ENCODE data around the gene ATP6V1F.
A peak's percentile ranks its signal among the peaks of the same experiment; 100 is the strongest.

The ATP6V1F gene

DNA sequence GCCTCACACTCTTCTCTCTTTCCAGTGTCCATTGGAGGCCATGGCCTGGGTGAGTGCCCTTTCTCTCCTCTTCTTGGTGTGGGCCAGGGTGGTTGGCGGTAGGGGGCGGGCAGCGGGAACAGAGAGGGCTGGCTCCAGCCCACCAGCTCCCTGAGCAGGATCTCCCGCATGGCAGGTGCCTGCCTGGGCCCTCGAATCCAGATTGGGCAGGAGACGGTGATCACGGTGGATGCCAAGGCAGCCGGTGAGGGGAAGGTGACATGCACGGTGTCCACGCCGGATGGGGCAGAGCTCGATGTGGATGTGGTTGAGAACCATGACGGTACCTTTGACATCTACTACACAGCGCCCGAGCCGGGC, 13.5 kb upstream of the ATP6V1F start:
- DNase-seq = no peak

DNA sequence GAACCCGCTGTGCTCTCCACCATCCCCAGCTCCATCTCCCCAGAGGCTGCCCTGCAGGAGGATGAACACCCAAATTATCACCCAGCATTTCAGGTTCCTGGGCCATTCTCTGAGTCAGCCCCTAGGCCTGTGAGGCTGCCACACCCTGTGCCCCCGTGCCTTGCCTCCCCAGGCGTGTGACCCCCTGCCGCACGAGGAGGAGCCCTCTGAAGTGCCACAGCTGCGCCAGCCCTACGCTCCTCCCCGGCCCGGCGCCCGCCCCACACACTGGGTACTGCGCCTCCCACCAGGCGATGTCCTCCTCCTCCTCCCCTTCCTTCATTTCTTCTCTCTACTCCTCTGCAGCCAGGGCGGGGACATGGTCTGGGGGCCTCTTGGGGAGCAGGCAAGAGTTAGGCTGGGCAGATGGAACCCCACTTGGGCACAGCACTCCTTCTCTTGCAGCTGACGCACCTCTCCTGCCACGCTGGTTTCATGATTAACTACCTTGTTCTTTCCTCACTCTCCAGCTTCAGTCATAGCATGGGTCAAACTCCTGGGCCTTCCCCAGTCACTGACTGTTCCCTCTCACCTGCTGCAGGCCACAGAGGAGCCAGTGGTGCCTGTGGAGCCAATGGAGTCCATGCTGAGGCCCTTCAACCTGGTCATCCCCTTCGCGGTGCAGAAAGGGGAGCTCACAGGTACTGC, 12.7 kb upstream of the ATP6V1F start:
- no peak for DNase-seq

DNA sequence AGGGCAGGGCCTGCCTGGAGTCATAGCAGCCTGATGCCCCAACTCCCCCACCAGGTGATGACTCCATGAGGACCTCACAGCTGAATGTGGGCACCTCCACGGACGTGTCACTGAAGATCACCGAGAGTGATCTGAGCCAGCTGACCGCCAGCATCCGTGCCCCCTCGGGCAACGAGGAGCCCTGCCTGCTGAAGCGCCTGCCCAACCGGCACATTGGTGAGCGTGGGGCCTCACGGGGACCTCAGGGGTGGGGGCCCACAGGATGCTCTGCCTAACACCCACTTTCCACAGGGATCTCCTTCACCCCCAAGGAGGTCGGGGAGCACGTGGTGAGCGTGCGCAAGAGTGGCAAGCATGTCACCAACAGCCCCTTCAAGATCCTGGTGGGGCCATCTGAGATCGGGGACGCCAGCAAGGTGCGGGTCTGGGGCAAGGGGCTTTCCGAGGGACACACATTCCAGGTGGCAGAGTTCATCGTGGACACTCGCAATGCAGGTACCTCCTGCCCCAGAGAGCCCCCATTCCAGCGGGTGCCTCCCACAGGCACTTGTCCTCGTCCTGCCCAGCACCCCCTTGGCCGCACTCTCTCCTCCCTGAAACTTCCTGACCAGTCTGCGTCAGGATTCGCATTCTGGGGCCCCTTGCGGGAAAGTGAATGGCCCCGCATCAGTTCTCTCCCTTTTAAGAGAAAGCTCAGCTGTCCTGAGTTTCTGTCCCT, 10.0 kb upstream of the ATP6V1F start:
- DNase-seq = no peak

DNA sequence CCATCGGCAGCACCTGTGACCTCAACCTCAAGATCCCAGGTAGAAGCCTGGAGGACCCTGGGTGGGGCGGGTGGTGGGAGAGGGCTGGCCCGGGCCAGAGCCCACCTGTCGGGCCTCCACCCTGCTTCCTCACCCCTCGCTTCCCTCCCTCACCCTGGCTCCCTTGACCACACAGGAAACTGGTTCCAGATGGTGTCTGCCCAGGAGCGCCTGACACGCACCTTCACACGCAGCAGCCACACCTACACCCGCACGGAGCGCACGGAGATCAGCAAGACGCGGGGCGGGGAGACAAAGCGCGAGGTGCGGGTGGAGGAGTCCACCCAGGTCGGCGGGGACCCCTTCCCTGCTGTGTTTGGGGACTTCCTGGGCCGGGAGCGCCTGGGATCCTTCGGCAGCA, 8.9 kb upstream of the ATP6V1F start:
- DNase-seq = no peak

DNA sequence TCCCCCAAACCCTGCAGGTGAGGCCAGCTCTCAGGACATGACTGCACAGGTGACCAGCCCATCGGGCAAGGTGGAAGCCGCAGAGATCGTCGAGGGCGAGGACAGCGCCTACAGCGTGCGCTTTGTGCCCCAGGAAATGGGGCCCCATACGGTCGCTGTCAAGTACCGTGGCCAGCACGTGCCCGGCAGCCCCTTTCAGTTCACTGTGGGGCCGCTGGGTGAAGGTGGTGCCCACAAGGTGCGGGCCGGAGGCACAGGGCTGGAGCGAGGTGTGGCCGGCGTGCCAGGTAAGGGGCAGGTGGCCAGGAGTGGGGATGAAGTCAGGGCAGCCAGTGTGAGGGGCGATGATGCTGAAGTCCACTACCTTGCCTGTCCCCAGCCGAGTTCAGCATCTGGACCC, 8.3 kb upstream of the ATP6V1F start:
- no peak for DNase-seq

DNA sequence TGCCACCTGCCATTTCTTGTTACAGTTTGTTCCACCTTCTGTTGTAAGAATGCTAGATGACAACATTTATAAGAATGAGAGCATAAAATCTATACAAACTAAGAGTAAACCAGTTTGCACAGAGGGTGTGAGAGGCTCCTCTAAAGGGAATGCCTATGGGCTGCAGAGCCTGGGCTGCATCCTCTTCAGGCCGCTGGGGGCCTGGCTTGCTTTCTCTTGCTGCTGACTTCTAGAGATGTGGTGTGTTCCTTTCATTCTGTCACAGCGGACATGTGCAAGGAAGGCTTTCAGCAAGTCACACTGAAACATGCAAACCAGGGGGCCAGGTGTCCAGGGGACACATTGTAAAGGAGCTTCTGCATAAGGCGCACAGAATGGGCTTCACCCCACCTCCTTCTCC, 7.1 kb upstream of the ATP6V1F start:
- DNase-seq = no peak

DNA sequence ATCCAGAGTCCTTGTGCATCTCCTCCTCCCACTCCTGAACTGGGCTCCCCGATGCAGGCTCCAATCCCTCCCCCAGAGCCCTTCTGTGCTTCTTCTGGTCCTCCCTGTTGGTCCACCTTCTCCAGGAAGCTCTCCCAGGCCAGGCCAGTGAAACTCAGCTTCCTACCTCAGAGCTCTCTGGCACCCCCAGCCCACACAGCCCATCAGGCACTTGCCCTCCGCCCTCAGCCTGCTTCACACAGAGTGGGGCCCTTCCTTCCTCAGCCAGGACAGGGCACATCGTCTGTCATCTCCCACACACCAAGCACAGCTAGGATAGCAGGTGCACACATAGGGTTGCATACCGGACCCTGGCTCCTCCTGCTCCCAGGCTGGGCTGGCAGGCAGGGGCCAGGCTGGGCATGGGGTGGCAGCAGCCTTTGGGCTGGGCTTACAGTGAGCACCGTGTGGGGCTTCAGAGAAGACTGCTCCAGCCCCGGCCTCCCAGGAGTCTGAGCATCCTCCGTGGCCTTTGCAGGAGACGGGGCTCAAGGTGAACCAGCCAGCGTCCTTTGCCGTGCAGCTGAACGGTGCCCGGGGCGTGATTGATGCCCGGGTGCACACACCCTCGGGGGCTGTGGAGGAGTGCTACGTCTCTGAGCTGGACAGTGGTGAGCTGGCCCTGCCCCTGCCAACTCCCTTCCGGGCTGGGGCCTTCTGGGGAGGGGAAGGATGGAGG, 6.5 kb upstream of the ATP6V1F start:
- DNase-seq = no peak

DNA sequence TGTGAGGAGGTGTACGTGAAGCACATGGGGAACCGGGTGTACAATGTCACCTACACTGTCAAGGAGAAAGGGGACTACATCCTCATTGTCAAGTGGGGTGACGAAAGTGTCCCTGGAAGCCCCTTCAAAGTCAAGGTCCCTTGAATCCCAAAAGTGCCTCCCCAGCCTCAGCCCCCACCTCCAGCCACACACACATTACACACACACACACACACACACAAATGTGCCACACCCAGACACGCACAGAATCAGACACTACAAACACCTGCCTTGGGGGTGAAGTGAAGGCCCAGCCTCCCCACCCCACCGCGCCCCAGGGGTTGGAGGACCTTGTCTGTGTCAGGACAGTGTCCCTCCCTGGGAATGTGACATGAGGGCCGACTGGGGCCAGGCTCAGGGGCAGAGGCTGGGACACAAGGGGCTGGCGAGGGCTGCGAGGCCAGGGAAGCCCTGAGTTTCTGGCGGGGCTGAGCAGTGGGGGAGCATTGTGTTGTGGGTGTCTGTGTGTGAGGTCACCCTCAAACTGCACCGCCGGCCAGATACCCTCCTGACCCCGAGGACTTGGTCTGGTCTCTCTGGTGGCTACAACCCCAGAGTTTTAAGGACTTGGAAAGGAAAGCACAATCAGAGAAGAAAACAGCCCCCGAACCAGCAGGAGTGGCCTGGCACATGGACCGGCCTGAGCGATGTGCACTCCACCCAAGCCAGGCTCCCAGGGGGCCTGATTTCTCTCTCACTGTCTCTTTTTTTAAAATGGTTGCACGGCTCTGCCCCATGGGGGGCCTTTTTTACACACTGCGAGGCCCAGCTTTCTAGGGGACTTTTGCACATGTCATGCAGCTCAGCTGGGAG, 4.0 kb upstream of the ATP6V1F start:
- DNase-seq = no peak

DNA sequence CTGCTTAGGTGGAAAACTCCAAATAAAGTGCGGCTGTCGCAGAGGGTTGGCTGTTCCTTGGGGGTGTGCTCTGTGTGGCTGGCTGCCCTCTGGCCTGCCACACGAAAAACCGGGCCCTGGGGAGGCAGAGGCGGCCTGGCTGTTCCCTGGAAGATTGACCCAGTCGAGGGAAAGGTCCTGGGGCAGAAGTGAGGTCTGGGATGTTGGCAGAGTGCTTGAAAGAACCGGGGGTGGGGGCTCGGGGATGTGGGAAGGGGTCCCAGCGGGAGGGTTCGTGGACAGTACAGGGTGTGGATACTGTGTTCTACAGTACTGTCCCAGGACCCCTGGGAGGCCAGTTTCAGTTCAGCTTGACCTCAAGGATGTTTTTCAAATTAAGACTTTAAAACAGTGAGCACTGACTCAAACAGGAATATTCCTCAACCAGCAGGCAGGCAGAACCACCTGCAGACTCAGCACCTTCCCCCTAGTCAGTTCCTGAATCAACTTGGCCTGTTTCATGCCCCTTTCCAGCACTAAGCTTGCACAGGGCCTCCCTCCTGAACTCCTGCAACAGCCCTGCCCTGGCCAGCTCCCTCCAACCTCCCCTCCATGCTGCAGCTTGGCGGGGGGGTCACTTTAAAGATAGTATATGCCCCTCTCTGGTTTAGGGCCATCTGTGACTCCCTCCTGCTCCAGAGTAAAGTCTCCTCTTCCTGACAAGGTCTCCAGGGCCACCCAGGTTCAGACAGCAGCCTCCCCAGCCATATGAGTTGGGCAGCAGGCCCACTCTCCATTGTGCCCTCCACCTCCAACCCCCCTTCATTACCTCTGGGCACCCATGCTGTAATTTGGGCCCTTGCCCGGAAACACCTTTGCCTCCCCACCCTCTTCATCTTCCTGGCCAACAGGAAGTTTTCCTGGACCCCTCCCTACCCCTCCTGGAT, 3.2 kb upstream of the ATP6V1F start:
- no peak for DNase-seq

DNA sequence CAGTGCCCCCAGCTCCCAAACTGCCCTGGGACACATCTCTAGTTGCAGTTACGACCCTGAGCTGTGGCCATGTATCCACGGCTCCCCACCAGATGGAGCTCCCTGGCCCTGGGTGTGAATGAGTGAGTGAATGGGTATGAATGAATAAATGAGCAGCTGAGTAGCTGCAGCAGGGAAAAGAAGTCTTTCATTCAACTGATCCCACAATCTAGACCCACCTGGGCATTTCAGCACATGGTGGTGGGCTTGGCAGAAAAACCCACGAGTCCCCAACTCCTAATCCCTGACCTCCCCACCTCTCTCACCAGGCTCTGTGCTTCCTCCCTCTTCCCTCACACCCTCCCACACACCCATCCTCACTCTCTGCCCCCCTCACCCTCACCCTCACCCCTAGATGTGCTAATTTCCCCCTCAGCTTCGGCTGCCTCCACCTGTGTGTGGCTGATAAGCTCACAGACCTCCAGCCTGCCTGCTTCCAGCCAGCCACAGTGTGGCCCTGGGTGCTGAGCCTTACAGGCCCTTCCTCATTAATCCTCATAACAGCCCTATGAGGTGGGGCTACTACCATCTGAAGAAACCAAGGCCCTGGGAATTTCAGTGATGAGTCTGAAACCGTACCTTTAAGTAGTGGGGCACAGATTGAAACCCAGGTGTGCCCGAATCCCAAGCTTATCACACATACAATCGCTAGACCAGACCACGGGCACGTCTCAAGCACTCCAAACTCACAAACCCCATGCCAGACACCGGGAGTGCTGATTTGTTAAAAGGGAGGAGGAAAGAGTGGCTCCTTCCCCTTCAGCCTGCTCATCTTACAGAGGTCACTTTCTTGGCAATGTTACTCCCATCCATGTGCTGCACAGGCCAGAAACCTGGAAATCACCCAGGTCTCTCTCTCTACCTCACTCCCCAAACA, 2.2 kb upstream of the ATP6V1F start:
- no peak for DNase-seq

DNA sequence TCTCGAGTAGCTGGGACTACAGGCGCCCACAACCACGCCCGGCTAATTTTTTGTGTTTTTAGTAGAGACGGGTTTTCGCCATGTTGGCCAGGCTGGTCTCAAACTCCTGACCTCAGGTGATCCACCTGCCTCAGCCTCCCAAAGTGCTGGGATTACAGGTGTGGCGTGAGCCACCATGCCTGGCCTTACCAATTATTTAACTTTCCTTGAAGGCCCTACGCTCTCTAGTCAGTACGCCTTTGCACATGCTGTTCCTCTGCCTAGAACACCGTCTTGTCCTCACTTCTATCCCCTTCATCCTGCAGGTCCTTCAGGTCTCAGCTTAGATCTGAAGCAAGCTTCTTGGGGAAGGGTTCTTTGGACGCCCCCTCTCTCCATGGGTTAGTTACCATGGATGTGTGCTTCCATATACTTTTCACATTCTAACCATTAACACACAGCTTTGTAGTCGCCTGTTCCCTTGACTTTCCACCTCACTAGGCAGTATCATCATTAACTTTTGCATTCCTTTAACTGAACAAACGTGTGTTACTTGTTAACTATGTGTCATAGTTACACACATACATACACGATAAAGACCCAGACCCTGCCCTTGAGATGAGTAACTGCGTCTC, 592 bp upstream of the ATP6V1F start:
- DNase-seq = no peak

DNA sequence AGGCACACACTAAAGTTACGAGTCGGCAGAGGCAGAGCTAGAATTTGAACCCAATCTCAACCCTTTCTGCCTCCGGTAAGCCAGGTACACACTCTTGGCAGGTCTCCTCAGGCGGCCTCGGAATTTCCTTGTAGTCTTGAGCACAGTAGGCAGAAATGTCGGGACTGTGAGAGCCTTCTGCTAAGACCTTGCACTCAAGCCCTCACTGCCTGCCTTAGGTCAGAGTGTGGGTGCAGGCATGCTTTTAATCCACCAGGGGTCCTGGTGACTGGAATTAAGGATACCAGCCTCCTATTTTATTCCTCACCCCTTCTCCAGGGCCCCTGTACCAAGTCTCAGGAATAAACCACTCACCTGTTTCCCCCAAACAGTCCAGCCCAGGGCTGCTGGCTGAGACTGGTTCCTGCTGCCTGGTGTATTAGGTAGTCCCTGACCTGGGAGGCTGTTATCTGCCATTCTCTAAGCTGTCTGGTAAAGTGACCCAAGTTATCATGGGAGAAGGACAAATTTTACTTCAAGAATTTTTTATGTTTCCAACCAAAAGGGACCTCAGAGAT, 855 bp downstream of the ATP6V1F start:
- no peak for DNase-seq

DNA sequence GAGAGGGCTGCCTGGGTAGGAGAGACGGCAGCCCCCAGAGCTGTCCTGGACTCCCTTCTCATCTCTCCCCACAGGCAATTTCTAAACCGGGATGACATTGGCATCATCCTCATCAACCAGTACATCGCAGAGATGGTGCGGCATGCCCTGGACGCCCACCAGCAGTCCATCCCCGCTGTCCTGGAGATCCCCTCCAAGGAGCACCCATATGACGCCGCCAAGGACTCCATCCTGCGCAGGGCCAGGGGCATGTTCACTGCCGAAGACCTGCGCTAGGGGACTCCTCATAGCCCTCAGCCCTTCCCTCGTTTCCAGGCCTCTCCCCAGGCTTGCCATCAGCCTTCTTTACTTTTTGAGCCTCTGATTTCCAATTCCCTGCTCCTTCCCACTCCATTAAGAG, 2.6 kb downstream of the ATP6V1F start:
- DNase-seq = no peak

DNA sequence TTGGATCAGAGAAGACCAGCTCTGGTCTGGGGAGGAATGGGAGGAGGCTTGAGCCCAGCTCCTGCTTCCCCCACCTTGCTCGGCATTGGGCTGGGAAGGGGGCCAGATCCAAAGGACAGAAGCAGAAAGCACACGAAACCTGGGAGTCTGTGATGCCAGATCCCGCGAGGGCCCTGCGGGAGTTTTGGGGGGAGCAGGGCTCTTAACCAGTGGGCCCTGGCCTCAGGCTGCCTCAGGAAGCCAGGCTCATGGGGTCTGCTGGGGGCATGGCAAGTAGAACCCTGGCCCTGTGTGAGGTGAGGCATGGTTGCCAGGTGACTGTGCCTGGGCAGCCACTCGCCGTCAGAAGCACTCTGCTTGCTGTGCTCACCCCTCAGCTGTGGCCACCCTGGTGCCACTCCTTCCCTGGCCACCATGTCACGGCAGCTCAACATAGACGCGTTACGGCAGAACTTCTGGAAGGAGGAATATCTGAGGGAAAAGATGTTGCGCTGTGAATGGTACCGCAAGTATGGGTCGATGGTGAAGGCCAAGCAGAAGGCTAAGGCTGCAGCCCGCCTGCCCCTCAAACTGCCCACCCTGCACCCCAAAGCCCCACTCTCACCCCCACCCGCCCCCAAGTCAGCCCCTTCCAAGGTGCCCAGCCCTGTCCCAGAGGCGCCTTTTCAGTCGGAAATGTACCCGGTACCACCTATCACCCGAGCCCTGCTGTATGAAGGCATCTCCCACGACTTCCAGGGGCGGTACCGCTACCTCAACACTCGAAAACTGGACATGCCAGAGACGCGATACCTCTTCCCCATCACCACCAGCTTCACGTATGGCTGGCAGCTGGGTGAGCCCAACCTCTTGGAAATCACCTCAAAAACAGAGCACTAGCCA, 3.6 kb downstream of the ATP6V1F start:
- DNase-seq = no peak

DNA sequence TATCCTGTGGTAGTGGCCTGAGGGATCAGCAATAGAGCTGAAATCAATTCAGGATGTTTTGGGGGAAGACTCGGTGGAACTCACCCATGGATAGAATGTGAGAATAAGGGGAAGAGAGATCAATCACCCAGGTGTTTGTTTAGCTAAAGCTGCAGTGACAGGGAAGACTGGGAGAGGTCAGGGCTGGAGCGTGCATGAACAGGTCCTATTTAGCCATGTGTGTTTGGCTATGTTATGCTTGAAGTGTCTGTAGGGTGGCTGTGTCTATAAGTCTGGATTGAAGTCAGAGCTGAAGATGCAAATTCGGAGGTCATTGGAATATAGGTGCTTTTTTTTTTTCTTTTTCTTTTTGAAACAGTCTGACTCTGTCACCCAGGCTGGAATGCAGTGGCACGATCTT, 4.6 kb downstream of the ATP6V1F start:
- DNase-seq = no peak

DNA sequence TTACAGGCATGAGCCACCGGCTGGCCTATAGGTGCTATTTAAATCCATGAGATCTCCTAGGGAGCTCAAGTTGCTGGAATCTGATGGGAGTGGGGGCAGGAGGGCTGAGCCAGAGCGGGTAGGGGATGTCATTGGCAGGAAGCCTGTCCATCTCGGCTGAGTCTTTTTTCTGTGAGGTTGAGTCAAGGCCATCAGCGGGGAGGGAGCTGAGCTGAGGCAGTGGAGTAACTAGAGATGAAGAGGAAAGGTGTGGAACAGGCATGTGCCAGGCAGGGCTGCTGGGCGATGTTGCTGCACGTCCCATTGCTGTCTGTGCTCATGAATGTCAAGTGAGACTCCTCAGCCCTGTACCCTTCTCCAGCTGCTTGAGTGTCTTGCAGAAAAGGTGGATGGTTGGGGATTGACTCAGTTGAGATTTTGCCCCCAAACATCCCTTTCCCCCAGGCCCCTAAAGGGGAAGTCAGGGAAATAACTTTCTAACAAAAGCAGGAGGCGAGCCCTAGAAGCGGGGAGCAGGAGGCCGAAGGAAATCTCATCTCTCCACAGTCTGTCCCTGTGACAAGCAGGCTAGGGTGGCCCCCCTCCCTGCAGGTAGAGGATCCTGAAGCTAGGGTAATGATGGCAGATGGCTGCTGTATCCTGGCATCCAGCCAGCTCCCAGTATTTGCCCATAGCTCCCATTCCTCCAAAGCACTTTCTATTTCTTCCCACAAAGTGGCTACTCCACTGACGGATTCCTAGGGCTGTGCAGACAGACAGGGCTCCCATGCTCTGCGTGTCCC, 5.4 kb downstream of the ATP6V1F start:
- peak; percentile 35 for DNase-seq

DNA sequence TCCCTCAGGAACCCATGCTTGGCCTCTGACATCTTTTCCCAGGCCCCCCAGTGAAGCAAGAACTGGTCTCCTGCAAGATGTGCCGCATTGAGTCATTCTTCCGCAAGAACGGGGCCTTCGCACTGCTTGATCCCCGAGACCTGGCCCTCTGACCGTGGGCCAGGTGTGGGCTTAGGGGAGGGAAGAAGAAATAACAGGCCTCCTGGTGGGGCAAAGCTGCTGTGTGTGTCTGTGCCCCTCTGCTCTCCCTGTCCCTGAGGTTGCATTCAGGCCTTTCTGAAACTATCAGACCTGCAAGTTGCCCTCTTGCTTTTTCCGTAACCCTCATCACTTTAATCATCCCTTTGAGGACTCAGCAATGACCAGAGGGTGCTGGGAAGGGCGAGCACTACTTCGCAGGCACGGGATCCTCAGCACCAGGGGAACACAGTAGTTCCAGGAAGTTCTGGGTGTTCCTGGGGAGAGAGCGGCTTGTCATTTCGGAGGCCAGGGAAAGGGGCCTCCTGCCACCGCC, 6.0 kb downstream of the ATP6V1F start:
- no peak for DNase-seq
